GM12878 (cell line): ENCODE measurements around the gene UNC119B.

Experiments
- CEBPB ChIP-seq, 2 experiments: fragments of 150-350 bp in 1 of 2; IDR thresholded peaks; 2 replicates each; pipeline ENCODE4 v1.6.1; 2012 to 2014; ENCODE audit warnings: low read depth in 2 of 2, low read length in 2 of 2, borderline replicate concordance in 1 of 2, inconsistent platforms in 1 of 2
- EGR1 ChIP-seq, 2 experiments: IDR thresholded peaks; 1 replicate in 1 of 2; 2 replicates in 1 of 2; pipeline ENCODE4 v1.6.1; 2011 to 2012; ENCODE audit warnings: low read depth in 2 of 2, low read length in 2 of 2, borderline replicate concordance in 1 of 2, mild to moderate bottlenecking in 1 of 2, moderate library complexity in 1 of 2
- ETV6 ChIP-seq, 2 experiments: fragments of 450-650 bp in 1 of 2; IDR thresholded peaks in 1 of 2; conservative IDR thresholded peaks in 1 of 2; 2 replicates each; pipeline ENCODE4 v1.6.1; 2014; ENCODE audit warnings: antibody characterized with exemption in 1 of 2, borderline replicate concordance in 1 of 2, low read depth in 1 of 2, mild to moderate bottlenecking in 1 of 2, moderate library complexity in 1 of 2
- EZH2 ChIP-seq: IDR thresholded peaks from 2 replicates; pipeline ENCODE4 v1.6.1; 2012; ENCODE audit warnings: low read depth, mild to moderate bottlenecking, control low read depth, inconsistent platforms, low read length, borderline replicate concordance; ENCODE audit not compliant: control insufficient read depth
- FOXM1 ChIP-seq: IDR thresholded peaks from 2 replicates; pipeline ENCODE4 v1.6.1; 2012; ENCODE audit warnings: low read depth, mild to moderate bottlenecking, inconsistent platforms, low read length, moderate library complexity
- HDAC6 ChIP-seq: fragments of 200-600 bp; sonication (generic); IDR thresholded peaks from one replicate; pipeline ENCODE4 v1.8.0; 2017; ENCODE audit warnings: antibody characterized with exemption; ENCODE audit not compliant: unreplicated experiment
- MTA3 ChIP-seq: IDR thresholded peaks from 2 replicates; pipeline ENCODE4 v1.6.1; 2012; ENCODE audit warnings: low read length, inconsistent platforms, borderline replicate concordance
- MYC ChIP-seq: IDR thresholded peaks from 2 replicates; pipeline ENCODE4 v1.6.1; 2011; ENCODE audit warnings: mild to moderate bottlenecking, low read length, moderate library complexity, inconsistent platforms; ENCODE audit not compliant: insufficient read depth, insufficient replicate concordance, insufficient read length, severe bottlenecking
- POLR2A ChIP-seq: IDR thresholded peaks from 2 replicates; pipeline ENCODE4 v1.6.1; 2011; ENCODE audit warnings: low read depth, mild to moderate bottlenecking, low read length
- POLR2AphosphoS5 ChIP-seq: IDR thresholded peaks from 2 replicates; pipeline ENCODE4 v1.6.1; 2011; ENCODE audit warnings: mild to moderate bottlenecking, low read length, inconsistent platforms
- RFX5 ChIP-seq: IDR thresholded peaks from 2 replicates; pipeline ENCODE4 v1.6.1; 2011; ENCODE audit warnings: low read depth, low read length, improper control_type of control experiment
- TBL1XR1 ChIP-seq: IDR thresholded peaks from 2 replicates; pipeline ENCODE4 v1.6.1; 2012; ENCODE audit warnings: low read depth, low read length, improper control_type of control experiment
- TF ChIP-seq, protein P1 (sequence below): IDR thresholded peaks from 2 replicates; pipeline ENCODE4 v1.6.1; 2011; ENCODE audit warnings: mild to moderate bottlenecking, low read depth, low read length, moderate library complexity; ENCODE audit not compliant: insufficient replicate concordance

DNA sequence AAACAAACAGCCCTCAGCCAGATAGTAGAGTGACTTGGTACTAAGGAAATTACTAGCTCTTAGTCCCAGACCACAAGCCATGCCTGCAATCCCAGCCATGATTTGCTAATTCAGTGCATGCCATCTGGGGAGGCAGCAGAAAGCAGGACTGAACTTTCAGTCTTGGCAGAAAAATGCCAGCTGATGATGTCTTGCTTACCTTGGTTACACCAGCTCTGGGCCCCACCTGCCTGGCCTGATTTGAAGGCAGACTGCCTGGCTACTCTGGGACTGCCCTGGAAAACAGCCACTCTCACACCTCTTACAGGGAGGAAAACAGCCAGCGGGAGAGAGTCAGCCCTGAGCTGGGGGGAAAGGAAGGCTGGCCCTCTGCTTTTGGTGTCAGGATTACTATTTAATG is 4.6 kb upstream of the UNC119B start:
- no peak for TF ChIP-seq EZH2
- no peak for TF ChIP-seq HDAC6
- no peak for TF ChIP-seq RFX5
- TF ChIP-seq MYC = no peak
- TF ChIP-seq, protein P1, sequence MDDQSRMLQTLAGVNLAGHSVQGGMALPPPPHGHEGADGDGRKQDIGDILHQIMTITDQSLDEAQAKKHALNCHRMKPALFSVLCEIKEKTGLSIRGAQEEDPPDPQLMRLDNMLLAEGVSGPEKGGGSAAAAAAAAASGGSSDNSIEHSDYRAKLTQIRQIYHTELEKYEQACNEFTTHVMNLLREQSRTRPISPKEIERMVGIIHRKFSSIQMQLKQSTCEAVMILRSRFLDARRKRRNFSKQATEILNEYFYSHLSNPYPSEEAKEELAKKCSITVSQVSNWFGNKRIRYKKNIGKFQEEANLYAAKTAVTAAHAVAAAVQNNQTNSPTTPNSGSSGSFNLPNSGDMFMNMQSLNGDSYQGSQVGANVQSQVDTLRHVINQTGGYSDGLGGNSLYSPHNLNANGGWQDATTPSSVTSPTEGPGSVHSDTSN = no peak
- TF ChIP-seq ETV6 (conservative IDR thresholded peaks at IDR 0.05 in 1 of 2, IDR thresholded peaks at IDR 0.05 in 1 of 2; ENCODE audit: borderline replicate concordance in 1 of 2, low read depth in 1 of 2) = no peak
- no peak for TF ChIP-seq POLR2AphosphoS5
- no peak for TF ChIP-seq MTA3
- TF ChIP-seq CEBPB (IDR thresholded peaks at IDR 0.05; ENCODE audit: borderline replicate concordance in 1 of 2, low read depth in 2 of 2, low read length in 2 of 2) = no peak
- TF ChIP-seq TBL1XR1 = no peak
- TF ChIP-seq EGR1 (IDR thresholded peaks at IDR 0.05; ENCODE audit: borderline replicate concordance in 1 of 2, low read depth in 2 of 2, low read length in 2 of 2) = no peak
- TF ChIP-seq FOXM1 = no peak
- TF ChIP-seq POLR2A = no peak
